ENCODE data around the gene PDE3B. TPM values are rescaled to one million over a fixed set of nuclear protein-coding genes. Genes with fewer than 3 reads are reported as not detected.
"Not testable (repeated sequence)": the region's sequence is repeated elsewhere in the genome, so short reads cannot be mapped to it uniquely, and the experiment has no call there.

Gene PDE3B
- total and polyA plus RNA-seq, 3 donors from 2014 or later, result 22.3 to 39.5 (median 25.8) TPM

- no peak for DNase-seq
- Histone ChIP-seq H3K27me3 (no peaks in the 10 kb centered on the region), H3K4me3 (no peak overlapping the region), H3K27ac (no peak overlapping the region), H3K36me3 (ENCODE audit: low read depth, missing control alignments) (no peaks in the 10 kb centered on the region), H3K4me1 (no peaks in the 10 kb centered on the region), H3K9me3 (no peaks in the 10 kb centered on the region)
- intact Hi-C loops (cut with DNase I; ENCODE audit: low total_unique reads), result no loop called here
- TF ChIP-seq CTCF (IDR thresholded peaks at IDR 0.05) (no peak), POLR2A (IDR thresholded peaks at IDR 0.05) (no peak)
- 60 to 71% methylated on average over 1 of the region's 1 CpG for WGBS, 2 donors
Measured at GRCh38 chr11:14750911-14751310, 107.3 kb downstream of the PDE3B start.

- no peak for DNase-seq
- H3K4me1 ChIP-seq, result no peaks in the 10 kb centered on the region
- no peak overlapping the region for H3K27ac ChIP-seq
- TF ChIP-seq CTCF (IDR thresholded peaks at IDR 0.05) (no peak), POLR2A (IDR thresholded peaks at IDR 0.05) (no peak)
- H3K36me3 ChIP-seq (ENCODE audit: low read depth, missing control alignments), result no peaks in the 10 kb centered on the region
- intact Hi-C loops (cut with DNase I; ENCODE audit: low total_unique reads), result no loop called here
- H3K9me3 ChIP-seq, result no peaks in the 10 kb centered on the region
- H3K4me3 ChIP-seq, result no peak overlapping the region
- no peaks in the 10 kb centered on the region for H3K27me3 ChIP-seq
Measured at GRCh38 chr11:14751975-14752407, 108.4 kb downstream of the PDE3B start.

- Histone ChIP-seq H3K4me1 (no peaks in the 10 kb centered on the region), H3K9me3 (no peaks in the 10 kb centered on the region), H3K36me3 (ENCODE audit: low read depth, missing control alignments) (no peaks in the 10 kb centered on the region), H3K27me3 (no peaks in the 10 kb centered on the region), H3K4me3 (no peak overlapping the region), H3K27ac (no peak overlapping the region)
- 87 to 89% methylated on average over 3 of the region's 3 CpGs for WGBS, 2 donors
- no peak for DNase-seq
- intact Hi-C loops (cut with DNase I; ENCODE audit: low total_unique reads), result no loop called here
- TF ChIP-seq POLR2A (IDR thresholded peaks at IDR 0.05), result no peak
- TF ChIP-seq CTCF (IDR thresholded peaks at IDR 0.05), result no peak
Measured at GRCh38 chr11:14755140-14755539, 111.5 kb downstream of the PDE3B start.

GRCh38 chr11:14756349-14756748 lies 112.7 kb downstream of the PDE3B start:
- no peaks in the 10 kb centered on the region for H3K36me3 ChIP-seq (ENCODE audit: low read depth, missing control alignments)
- no peaks in the 10 kb centered on the region for H3K4me1 ChIP-seq
- no peak for DNase-seq
- H3K27ac ChIP-seq, result no peak overlapping the region
- intact Hi-C loops (cut with DNase I; ENCODE audit: low total_unique reads), result no loop called here
- H3K9me3 ChIP-seq, result no peaks in the 10 kb centered on the region
- 82 to 92% methylated on average over 4 of the region's 4 CpGs for WGBS, 2 donors
- H3K4me3 ChIP-seq, result no peak overlapping the region
- H3K27me3 ChIP-seq, result no peaks in the 10 kb centered on the region
- TF ChIP-seq CTCF (IDR thresholded peaks at IDR 0.05), result no peak
- TF ChIP-seq POLR2A (IDR thresholded peaks at IDR 0.05), result no peak

GRCh38 chr11:14759300-14760012 lies 115.9 kb downstream of the PDE3B start:
- WGBS, 2 donors, result 85 to 93% methylated on average over 9 of the region's 9 CpGs
- DNase-seq; H3K4me3 ChIP-seq; H3K4me1 ChIP-seq; H3K9me3 ChIP-seq; H3K36me3 ChIP-seq (ENCODE audit: low read depth, missing control alignments); H3K27ac ChIP-seq; intact Hi-C loops (cut with DNase I; ENCODE audit: low total_unique reads); H3K27me3 ChIP-seq: not testable (repeated sequence)

Data from testis (tissue), 3 donors.